Activated naive CD8-positive, alpha-beta T cell treated with anti-CD3 and anti-CD28 coated beads, Interleukin-2, amount 50 U/mL, for 24 hours (primary cell): ENCODE measurements around the gene MYH9.

ENCODE experiments used
- ATAC-seq: fragments of 150-1000 bp; cut with Tn5 transposase; one replicate; pipeline ENCODE4 v1.10.0; 2021
- DNase-seq: peaks from one replicate; pipeline ENCODE4 v3.0.0; 2021
- H3K27ac Mint-ChIP-seq: one replicate; pipeline ENCODE4 v1.8.0; 2021; ENCODE audit warnings: mild to moderate bottlenecking, mixed read lengths
- H3K27me3 Mint-ChIP-seq: one replicate; pipeline ENCODE4 v1.8.0; 2021; ENCODE audit warnings: mixed read lengths
- H3K36me3 Mint-ChIP-seq: one replicate; pipeline ENCODE4 v1.8.0; 2021; ENCODE audit warnings: low read depth, mixed read lengths
- H3K4me1 Mint-ChIP-seq: one replicate; pipeline ENCODE4 v1.8.0; 2021; ENCODE audit warnings: mixed read lengths
- H3K4me3 Mint-ChIP-seq: one replicate; pipeline ENCODE4 v1.8.0; 2021; ENCODE audit warnings: mild to moderate bottlenecking, moderate library complexity, mixed read lengths
- H3K9me3 Mint-ChIP-seq: one replicate; pipeline ENCODE4 v1.8.0; 2021; ENCODE audit warnings: mixed read lengths

MYH9 gene

GRCh38 chr22:36343720-36344105 lies 44.1 kb downstream of the MYH9 start:
- Mint-ChIP-seq H3K9me3 (no peaks in the 10 kb centered on the region), H3K27me3 (no peaks in the 10 kb centered on the region), H3K36me3 (peaks cover 72% of the 10 kb centered on the region), H3K27ac (peak overlapping the region; percentile 88), H3K4me3 (peak overlapping the region; percentile 73), H3K4me1 (peaks cover 90% of the 10 kb centered on the region)
- no peak for ATAC-seq
- no peak for DNase-seq

GRCh38 chr22:36343070-36343719 lies 44.6 kb downstream of the MYH9 start:
- no peaks in the 10 kb centered on the region for H3K27me3 Mint-ChIP-seq
- peak overlapping the region; percentile 73 for H3K4me3 Mint-ChIP-seq
- H3K9me3 Mint-ChIP-seq: no peaks in the 10 kb centered on the region
- H3K36me3 Mint-ChIP-seq: peaks cover 73% of the 10 kb centered on the region
- no peak for ATAC-seq
- no peak for DNase-seq
- H3K27ac Mint-ChIP-seq: peak overlapping the region; percentile 99
- peaks cover 95% of the 10 kb centered on the region for H3K4me1 Mint-ChIP-seq

- Mint-ChIP-seq H3K27me3 (no peaks in the 10 kb centered on the region), H3K4me3 (peak overlapping the region; percentile 18), H3K27ac (peak overlapping the region; percentile 99), H3K36me3 (peaks cover 75% of the 10 kb centered on the region), H3K9me3 (no peaks in the 10 kb centered on the region), H3K4me1 (peaks cover 99% of the 10 kb centered on the region)
- ATAC-seq: no peak
- DNase-seq: no peak
Observed at GRCh38 chr22:36341640-36342041, 46.1 kb downstream of the MYH9 start.

GRCh38 chr22:36340621-36341020 lies 47.1 kb downstream of the MYH9 start:
- no peak for ATAC-seq
- no peaks in the 10 kb centered on the region for H3K27me3 Mint-ChIP-seq
- peaks cover 99% of the 10 kb centered on the region for H3K4me1 Mint-ChIP-seq
- no peak for DNase-seq
- H3K9me3 Mint-ChIP-seq: no peaks in the 10 kb centered on the region
- peak overlapping the region; percentile 99 for H3K27ac Mint-ChIP-seq
- H3K36me3 Mint-ChIP-seq: peaks cover 72% of the 10 kb centered on the region
- peak overlapping the region; percentile 24 for H3K4me3 Mint-ChIP-seq

GRCh38 chr22:36339171-36340065 lies 48.3 kb downstream of the MYH9 start:
- Mint-ChIP-seq H3K4me1 (peaks cover 99% of the 10 kb centered on the region), H3K4me3 (peak overlapping the region; percentile 56), H3K9me3 (no peaks in the 10 kb centered on the region), H3K27ac (peak overlapping the region; percentile 99), H3K36me3 (peaks cover 76% of the 10 kb centered on the region), H3K27me3 (no peaks in the 10 kb centered on the region)
- ATAC-seq (peak; percentile 58), DNase-seq (peak; percentile 54)

GRCh38 chr22:36337365-36338130 lies 50.2 kb downstream of the MYH9 start:
- no peaks in the 10 kb centered on the region for H3K9me3 Mint-ChIP-seq
- H3K36me3 Mint-ChIP-seq: peaks cover 77% of the 10 kb centered on the region
- H3K27ac Mint-ChIP-seq: peak overlapping the region; percentile 99
- DNase-seq (no peak), ATAC-seq (no peak)
- H3K4me1 Mint-ChIP-seq: peaks cover 99% of the 10 kb centered on the region
- H3K4me3 Mint-ChIP-seq: peak overlapping the region; percentile 76
- H3K27me3 Mint-ChIP-seq: no peaks in the 10 kb centered on the region

- H3K9me3 Mint-ChIP-seq: no peaks in the 10 kb centered on the region
- H3K4me1 Mint-ChIP-seq: peaks cover 99% of the 10 kb centered on the region
- H3K27me3 Mint-ChIP-seq: no peaks in the 10 kb centered on the region
- H3K36me3 Mint-ChIP-seq: peaks cover 69% of the 10 kb centered on the region
- H3K4me3 Mint-ChIP-seq: peak overlapping the region; percentile 76
- H3K27ac Mint-ChIP-seq: peak overlapping the region; percentile 99
- DNase-seq (no peak), ATAC-seq (no peak)
Observed at GRCh38 chr22:36336246-36337182, 51.3 kb downstream of the MYH9 start.

- Mint-ChIP-seq H3K9me3 (no peaks in the 10 kb centered on the region), H3K27me3 (no peaks in the 10 kb centered on the region), H3K27ac (peak overlapping the region; percentile 99), H3K4me1 (peaks cover 99% of the 10 kb centered on the region), H3K4me3 (peak overlapping the region; percentile 76), H3K36me3 (peaks cover 68% of the 10 kb centered on the region)
- ATAC-seq: no peak
- DNase-seq: no peak
Observed at GRCh38 chr22:36335621-36336020, 52.1 kb downstream of the MYH9 start.

- DNase-seq: no peak
- peaks cover 72% of the 10 kb centered on the region for H3K36me3 Mint-ChIP-seq
Observed at GRCh38 chr22:36334821-36335603, 52.8 kb downstream of the MYH9 start.

GRCh38 chr22:36334081-36334820 lies 53.5 kb downstream of the MYH9 start:
- Mint-ChIP-seq H3K27me3 (no peaks in the 10 kb centered on the region), H3K27ac (peak overlapping the region; percentile 99), H3K9me3 (no peaks in the 10 kb centered on the region), H3K4me1 (peaks cover 100% of the 10 kb centered on the region), H3K36me3 (peaks cover 72% of the 10 kb centered on the region), H3K4me3 (peak overlapping the region; percentile 76)
- DNase-seq (peak; percentile 53), ATAC-seq (no peak)

More at GRCh38 chr22:36334821-36335603, 52.8 kb downstream of the MYH9 start:
- no peak for ATAC-seq
- Mint-ChIP-seq H3K27me3 (no peaks in the 10 kb centered on the region), H3K4me1 (peaks cover 99% of the 10 kb centered on the region), H3K27ac (peak overlapping the region; percentile 99), H3K4me3 (peak overlapping the region; percentile 76), H3K9me3 (no peaks in the 10 kb centered on the region)

GRCh38 chr22:36333644-36334043 lies 54.1 kb downstream of the MYH9 start:
- peaks cover 72% of the 10 kb centered on the region for H3K36me3 Mint-ChIP-seq
- DNase-seq: no peak
- H3K4me3 Mint-ChIP-seq: peak overlapping the region; percentile 76
- H3K9me3 Mint-ChIP-seq: no peaks in the 10 kb centered on the region
- H3K27me3 Mint-ChIP-seq: no peaks in the 10 kb centered on the region
- peaks cover 100% of the 10 kb centered on the region for H3K4me1 Mint-ChIP-seq
- no peak for ATAC-seq
- peak overlapping the region; percentile 99 for H3K27ac Mint-ChIP-seq

GRCh38 chr22:36332623-36333332 lies 55.0 kb downstream of the MYH9 start:
- Mint-ChIP-seq H3K4me1 (peaks cover 100% of the 10 kb centered on the region), H3K9me3 (no peaks in the 10 kb centered on the region), H3K36me3 (peaks cover 80% of the 10 kb centered on the region), H3K4me3 (peak overlapping the region; percentile 76), H3K27ac (peak overlapping the region; percentile 99), H3K27me3 (no peaks in the 10 kb centered on the region)
- DNase-seq (peak; percentile 61), ATAC-seq (peak; percentile 45)
